ENCODE data around the gene TOB1.

The TOB1 gene

GRCh38 chr17:50837286-50837979 lies 28.7 kb downstream of the TOB1 start:
- Histone ChIP-seq H3K27ac (no peak overlapping the region), H3K4me3 (no peak overlapping the region)

- H3K4me3 ChIP-seq, result no peak overlapping the region
- no peak overlapping the region for H3K27ac ChIP-seq
Measured at GRCh38 chr17:50836826-50837225, 29.3 kb downstream of the TOB1 start.

- no peak within 1 kb of the TSS for H3K4me3 ChIP-seq
- H3K27ac ChIP-seq, result no peak within 1 kb of the TSS
Measured at GRCh38 chr17:50835301-50836234, 30.6 kb downstream of the TOB1 start, which contains the start of gene WFIKKN2. Gene WFIKKN2 (plus strand): TSS chr17:50835586. CDS start chr17:50835938, 352 bp downstream.

GRCh38 chr17:50834429-50835300 lies 31.5 kb downstream of the TOB1 start:
- no peak overlapping the region for H3K4me3 ChIP-seq
- no peak overlapping the region for H3K27ac ChIP-seq

- Histone ChIP-seq H3K27ac (no peak overlapping the region), H3K4me3 (no peak overlapping the region)
Measured at GRCh38 chr17:50833510-50834428, 32.4 kb downstream of the TOB1 start.

- H3K27ac ChIP-seq, result peak overlapping the region in 1 of 21 experiments; percentile 5
- no peak overlapping the region for H3K4me3 ChIP-seq
Measured at GRCh38 chr17:50832864-50833381, 33.2 kb downstream of the TOB1 start.

DNA sequence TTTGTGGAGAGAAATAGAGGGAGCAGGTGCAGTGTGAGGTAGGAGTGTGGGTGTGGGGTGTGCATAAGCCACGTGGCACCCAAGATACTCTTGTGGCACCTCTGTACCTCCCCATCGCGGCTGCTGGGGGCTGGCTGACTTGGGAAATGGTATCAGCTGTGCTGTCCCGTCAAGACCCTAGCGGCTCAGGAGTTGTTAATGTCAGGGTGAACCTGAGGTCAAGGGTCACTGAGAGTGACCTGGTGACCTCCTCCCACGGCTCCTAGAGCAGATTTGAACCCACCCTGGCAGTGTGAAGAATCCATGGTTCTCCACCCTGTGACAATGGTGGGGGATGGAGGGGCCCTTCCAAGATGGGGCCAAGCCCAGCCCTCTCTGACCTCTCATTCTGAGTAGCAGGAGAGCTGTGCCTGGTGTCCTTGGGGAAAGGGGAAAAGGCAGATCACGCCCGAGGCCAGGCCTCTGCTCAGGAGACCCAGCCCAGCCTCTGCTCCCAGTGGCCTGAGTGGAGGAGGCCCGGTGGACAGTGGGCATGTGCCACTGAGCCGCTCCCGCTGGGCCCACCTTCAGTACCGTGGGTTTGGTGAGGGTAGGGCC lies 33.8 kb downstream of the TOB1 start:
- H3K27ac ChIP-seq, result peak overlapping the region in 1 of 21 experiments; percentile 5
- H3K4me3 ChIP-seq, result no peak overlapping the region

- Histone ChIP-seq H3K4me3 (no peak overlapping the region), H3K27ac (peak overlapping the region in 2 of 21 experiments; percentile 22 to 50)
Measured at GRCh38 chr17:50831471-50831928, 34.7 kb downstream of the TOB1 start.

DNA sequence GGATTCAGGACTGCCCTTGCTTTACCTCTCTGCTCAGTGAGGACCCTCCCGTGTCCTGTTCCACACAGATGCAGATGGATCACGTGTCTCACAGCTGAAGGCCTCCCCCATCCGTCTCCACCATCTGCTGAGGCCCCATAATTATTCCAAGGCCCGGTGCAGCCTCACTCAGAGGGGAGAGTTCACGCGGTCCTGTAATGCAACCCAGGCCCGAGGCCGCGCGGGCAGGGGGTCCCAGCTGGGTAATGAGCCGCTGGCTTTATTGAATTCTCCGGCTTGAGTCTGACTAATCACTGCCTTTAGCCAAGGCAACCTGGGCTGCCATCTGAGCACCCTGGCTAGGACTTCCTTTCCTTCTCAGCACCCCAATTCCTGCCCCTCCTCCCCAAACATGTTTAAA lies 35.2 kb downstream of the TOB1 start:
- Histone ChIP-seq H3K27ac (peak overlapping the region in 2 of 21 experiments; percentile 22 to 50), H3K4me3 (no peak overlapping the region)

GRCh38 chr17:50830352-50830751 lies 35.8 kb downstream of the TOB1 start:
- no peak overlapping the region for H3K4me3 ChIP-seq
- H3K27ac ChIP-seq, result peak overlapping the region in 2 of 21 experiments; percentile 22 to 50

- Histone ChIP-seq H3K27ac (no peak overlapping the region), H3K4me3 (no peak overlapping the region)
Measured at GRCh38 chr17:50829332-50829731, 36.8 kb downstream of the TOB1 start.

DNA sequence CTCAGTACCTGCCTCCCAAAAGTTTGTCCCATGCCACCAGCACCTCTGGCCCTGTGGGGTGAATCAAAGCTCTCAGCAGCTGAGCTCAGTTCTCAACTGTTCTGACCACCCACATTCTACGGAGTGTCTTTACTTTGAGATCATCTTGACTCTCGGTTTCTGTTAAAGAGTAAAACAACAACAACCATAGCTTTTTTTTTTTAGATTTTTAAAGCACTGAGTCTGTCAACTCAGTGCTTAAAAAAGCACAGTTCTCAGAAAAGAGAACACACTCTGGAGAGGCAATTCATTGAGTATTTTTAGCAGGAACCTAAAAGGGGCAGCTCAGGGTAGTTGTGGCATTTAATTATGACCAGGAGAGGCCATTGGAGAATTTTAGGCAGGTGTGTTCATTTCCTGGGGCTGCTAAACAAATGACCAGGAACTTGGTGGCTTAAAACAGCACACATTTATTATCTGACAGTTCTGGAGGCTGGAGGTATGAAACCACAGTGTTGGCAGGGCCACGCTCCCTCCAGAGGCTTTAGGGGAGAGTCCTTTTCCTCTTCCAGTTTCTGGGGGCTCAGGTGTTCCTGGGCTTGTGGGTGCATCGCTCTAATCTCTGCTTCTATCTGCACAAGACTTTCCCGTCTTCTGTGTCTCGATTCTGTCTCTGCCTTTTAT lies 37.5 kb downstream of the TOB1 start:
- no peak overlapping the region for H3K4me3 ChIP-seq
- H3K27ac ChIP-seq, result no peak overlapping the region

GRCh38 chr17:50825188-50825587 lies 41.0 kb downstream of the TOB1 start:
- Histone ChIP-seq H3K27ac (no peak overlapping the region), H3K4me3 (no peak overlapping the region)

DNA sequence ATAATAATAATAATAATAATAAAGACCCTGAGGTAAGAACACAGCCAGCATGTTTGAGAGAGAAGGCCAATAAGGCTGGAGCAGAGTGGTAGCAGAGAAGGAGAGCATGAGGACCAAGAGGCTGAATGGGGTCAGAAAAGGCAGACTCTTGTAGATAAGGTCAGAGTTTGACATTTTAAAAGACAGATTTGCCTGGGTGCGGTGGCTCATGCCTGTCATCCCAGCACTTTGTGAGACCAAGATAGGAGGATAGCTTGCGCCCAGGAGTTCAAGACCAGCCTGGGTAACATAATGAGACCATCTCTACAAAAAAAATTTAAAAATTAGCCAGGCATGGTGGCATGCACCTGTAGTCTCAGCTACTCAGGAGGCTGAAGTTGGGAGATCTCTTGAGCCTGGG lies 41.7 kb downstream of the TOB1 start:
- Histone ChIP-seq H3K4me3 (no peak overlapping the region), H3K27ac (no peak overlapping the region)

GRCh38 chr17:50822550-50822949 lies 43.6 kb downstream of the TOB1 start:
- Histone ChIP-seq H3K27ac (no peak overlapping the region), H3K4me3 (no peak overlapping the region)

DNA sequence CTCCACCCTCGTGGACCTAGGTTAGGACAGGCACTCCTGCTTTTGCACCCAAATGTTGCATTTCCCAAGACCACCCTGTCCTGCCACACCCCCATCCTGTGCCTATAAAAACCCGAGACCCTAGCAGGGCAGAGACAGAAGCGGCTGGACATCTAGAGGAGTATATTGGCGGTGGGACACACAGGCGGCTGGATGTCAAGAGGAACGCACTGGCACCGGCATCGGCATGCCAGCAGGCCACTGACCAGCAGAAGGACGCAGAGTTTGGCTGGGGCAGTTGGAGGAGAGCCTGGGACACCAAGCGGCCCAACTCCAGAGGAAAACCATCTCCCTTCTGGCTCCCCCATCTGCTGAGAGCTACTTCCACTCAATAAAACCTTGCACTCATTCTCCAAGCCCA lies 45.5 kb downstream of the TOB1 start:
- H3K4me3 ChIP-seq, result no peak overlapping the region
- no peak overlapping the region for H3K27ac ChIP-seq

GRCh38 chr17:50818921-50819657 lies 47.1 kb downstream of the TOB1 start:
- no peak overlapping the region for H3K27ac ChIP-seq
- H3K4me3 ChIP-seq, result no peak overlapping the region

Measured in skin epidermis (tissue), 12 donors.